Body of pancreas (tissue), 4 donors: ENCODE measurements around the gene LEMD3. TPM values are rescaled to one million over a fixed set of nuclear protein-coding genes. Genes with fewer than 3 reads are reported as not detected.
A peak's percentile ranks its signal among the peaks of the same experiment; 100 is the strongest.

Experiments used
- ATAC-seq: fragments of 150-250 bp; one replicate; pipeline ENCODE4 v1.9.1; 2016
- DNase-seq, 4 donors: peaks; one replicate each; pipeline ENCODE4 v3.0.0-alpha.2; 2019
- H3K27ac ChIP-seq, 4 donors: fragments of 200-600 bp; sonication (generic); 1 replicate in 3 of 4; 2 replicates in 1 of 4; pipeline versions ENCODE4 v1.5.1 to v1.6.1; 2016 to 2019; ENCODE audit warnings: mild to moderate bottlenecking in 1 of 4, mixed read lengths in 1 of 4, moderate library complexity in 1 of 4
- H3K27me3 ChIP-seq, 2 donors: fragments of 200-600 bp; sonication (generic); one replicate each; pipeline ENCODE4 v1.6.0; 2016; ENCODE audit warnings: mild to moderate bottlenecking in 1 of 2
- H3K36me3 ChIP-seq, 2 donors: fragments of 200-600 bp; sonication (generic); replicated peaks in 1 of 2; 2 replicates each; pipeline ENCODE4 v1.5.1; 2016; ENCODE audit warnings: low read depth in 2 of 2; ENCODE audit not compliant: insufficient read depth in 1 of 2
- H3K4me1 ChIP-seq: fragments of 200-600 bp; sonication (generic); one replicate; pipeline ENCODE4 v1.6.0; 2016
- H3K4me3 ChIP-seq, 2 donors: fragments of 200-600 bp; sonication (generic); 1 replicate in 1 of 2; 2 replicates in 1 of 2; pipeline ENCODE4 v1.5.1; 2016 to 2019
- H3K9me3 ChIP-seq, 3 donors: fragments of 200-600 bp; sonication (generic); 1 replicate in 2 of 3; 2 replicates in 1 of 3; pipeline ENCODE4 v1.5.1; 2016
- POLR2A ChIP-seq, 3 donors: fragments of 450-650 bp; IDR thresholded peaks; one replicate each; pipeline ENCODE4 v1.6.1; 2016; ENCODE audit warnings: antibody characterized with exemption in 3 of 3, mild to moderate bottlenecking in 2 of 3
- WGBS, 2 donors: methylation state at CpG; one replicate each; pipeline ENCODE4 v1.1.5; 2017; 5-methylcytosine and 5-hydroxymethylcytosine counted together
- intact Hi-C: fragments of 100-400 bp; cut with DNase I; formaldehyde crosslinking; loops from one replicate; pipeline ENCODE4 v1.15.1; 2023
- total RNA-seq, 2 donors: library from RNA; depleted of rRNA; stranded (reverse); fragments of >200 nt; gene quantifications; one replicate each; pipeline ENCODE4 v1.1.0, GENCODE V29; 2016
- TF ChIP-seq, protein P1 (sequence below), 7 experiments: fragments of 450-650 bp in 4 of 7; fragments of 200-600 bp in 3 of 7; sonication (generic) in 3 of 7; IDR thresholded peaks; one replicate each; pipeline ENCODE4 v1.5.1; 2016 to 2019; ENCODE audit warnings: antibody characterized with exemption in 7 of 7

LEMD3 gene
- total RNA-seq, 2 donors from 2014 or later = 19.5 to 28.3 TPM

DNA sequence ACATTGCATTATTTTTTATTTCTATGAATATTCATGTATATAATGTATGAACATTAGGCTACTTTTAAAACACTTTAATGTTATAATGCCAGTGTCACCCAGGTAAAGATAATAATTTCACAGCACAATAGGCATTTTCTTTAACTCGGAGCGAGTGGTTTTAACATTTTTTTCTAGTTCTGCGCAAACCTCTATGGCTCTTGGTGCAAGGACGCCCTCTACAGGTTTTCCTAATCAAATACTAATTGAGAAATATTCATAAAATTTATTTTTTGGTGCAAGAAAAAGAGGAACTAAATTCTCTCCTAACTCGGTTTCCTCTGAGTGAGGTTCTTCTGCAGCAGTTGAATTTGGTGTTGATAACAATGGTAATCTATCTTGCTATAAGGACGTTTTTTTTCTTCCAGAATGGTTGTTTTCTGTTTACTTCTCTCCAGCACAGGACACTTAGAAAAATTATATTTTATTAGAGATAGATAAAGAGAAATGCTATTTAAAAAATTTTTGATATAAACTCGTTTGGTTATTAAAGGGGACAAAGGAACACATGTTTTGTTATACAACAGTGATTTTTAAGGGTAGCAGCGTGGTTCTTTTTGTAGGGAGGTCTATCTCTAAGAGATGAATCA lies 45.8 kb upstream of the LEMD3 start:
- WGBS, 2 donors = 9 to 11% methylated on average over 8 of the region's 8 CpGs
- TF ChIP-seq, protein P1, sequence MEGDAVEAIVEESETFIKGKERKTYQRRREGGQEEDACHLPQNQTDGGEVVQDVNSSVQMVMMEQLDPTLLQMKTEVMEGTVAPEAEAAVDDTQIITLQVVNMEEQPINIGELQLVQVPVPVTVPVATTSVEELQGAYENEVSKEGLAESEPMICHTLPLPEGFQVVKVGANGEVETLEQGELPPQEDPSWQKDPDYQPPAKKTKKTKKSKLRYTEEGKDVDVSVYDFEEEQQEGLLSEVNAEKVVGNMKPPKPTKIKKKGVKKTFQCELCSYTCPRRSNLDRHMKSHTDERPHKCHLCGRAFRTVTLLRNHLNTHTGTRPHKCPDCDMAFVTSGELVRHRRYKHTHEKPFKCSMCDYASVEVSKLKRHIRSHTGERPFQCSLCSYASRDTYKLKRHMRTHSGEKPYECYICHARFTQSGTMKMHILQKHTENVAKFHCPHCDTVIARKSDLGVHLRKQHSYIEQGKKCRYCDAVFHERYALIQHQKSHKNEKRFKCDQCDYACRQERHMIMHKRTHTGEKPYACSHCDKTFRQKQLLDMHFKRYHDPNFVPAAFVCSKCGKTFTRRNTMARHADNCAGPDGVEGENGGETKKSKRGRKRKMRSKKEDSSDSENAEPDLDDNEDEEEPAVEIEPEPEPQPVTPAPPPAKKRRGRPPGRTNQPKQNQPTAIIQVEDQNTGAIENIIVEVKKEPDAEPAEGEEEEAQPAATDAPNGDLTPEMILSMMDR (IDR thresholded peaks at IDR 0.05) = peak; percentile 46 to 63 (median 59)
- no peak for TF ChIP-seq POLR2A (IDR thresholded peaks at IDR 0.05)
- peaks cover 10% of the 10 kb centered on the region for H3K4me1 ChIP-seq
- no peak overlapping the region for H3K4me3 ChIP-seq
- H3K9me3 ChIP-seq = no peaks in the 10 kb centered on the region
- no peaks in the 10 kb centered on the region for H3K36me3 ChIP-seq
- ATAC-seq (no peak), DNase-seq (peak in 1 of 4 donors; percentile 17)
- H3K27me3 ChIP-seq = peaks cover 0 to 20% of the 10 kb centered on the region in 2 donors
- no peak overlapping the region for H3K27ac ChIP-seq
- intact Hi-C loops = no loop called here

DNA sequence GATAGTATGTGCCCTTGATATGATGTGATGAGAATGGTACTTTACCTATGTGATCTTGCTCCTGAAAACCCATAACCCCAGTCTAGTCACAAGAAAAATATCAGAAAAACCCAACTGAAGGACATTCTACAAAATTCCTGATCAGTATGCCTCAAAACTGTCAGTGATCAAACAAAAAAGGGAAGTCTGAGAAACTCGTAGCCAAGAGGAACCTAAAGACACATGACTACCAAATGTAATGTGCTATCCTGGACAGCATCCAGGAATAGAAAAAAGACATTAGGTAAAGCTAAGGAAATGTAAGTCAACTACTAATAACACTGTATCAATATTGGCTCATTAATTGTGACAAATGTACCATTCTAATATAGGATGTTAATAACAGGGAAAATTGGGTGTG lies 44.1 kb upstream of the LEMD3 start:
- Histone ChIP-seq H3K27me3 (peaks cover 0 to 14% of the 10 kb centered on the region in 2 donors), H3K27ac (no peak overlapping the region), H3K4me1 (peaks cover 10% of the 10 kb centered on the region), H3K4me3 (no peak overlapping the region), H3K36me3 (no peaks in the 10 kb centered on the region), H3K9me3 (no peaks in the 10 kb centered on the region)
- ATAC-seq = no peak
- intact Hi-C loops = no loop called here
- no peak for DNase-seq
- TF ChIP-seq, protein P1 (IDR thresholded peaks at IDR 0.05) = no peak
- no peak for TF ChIP-seq POLR2A (IDR thresholded peaks at IDR 0.05)
- WGBS, 2 donors = 29 to 61% methylated on average over 1 of the region's 1 CpG

DNA sequence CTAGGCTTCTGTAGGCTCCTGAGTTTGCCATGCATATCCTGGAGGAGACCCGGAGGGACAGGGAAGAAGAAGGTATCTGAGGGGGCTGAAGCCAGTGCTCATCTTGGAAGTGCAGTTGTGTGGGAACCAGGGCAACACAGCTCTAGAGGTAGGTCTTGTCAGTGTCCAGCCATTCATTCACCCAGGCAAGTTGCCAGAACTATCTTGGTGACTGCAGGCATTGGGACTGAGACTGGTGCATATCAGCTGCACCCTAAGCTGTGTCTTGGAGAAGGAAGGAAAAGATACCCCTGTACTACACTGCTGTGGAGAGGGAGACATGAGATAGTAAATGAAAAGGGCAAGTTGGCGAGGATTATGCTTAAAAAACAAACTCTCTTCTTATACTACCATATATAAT lies 43.4 kb upstream of the LEMD3 start:
- no peak for TF ChIP-seq POLR2A (IDR thresholded peaks at IDR 0.05)
- TF ChIP-seq, protein P1 (IDR thresholded peaks at IDR 0.05) = no peak
- Histone ChIP-seq H3K4me3 (no peak overlapping the region), H3K4me1 (peaks cover 6% of the 10 kb centered on the region), H3K36me3 (no peaks in the 10 kb centered on the region), H3K27ac (no peak overlapping the region), H3K27me3 (peaks cover 0 to 7% of the 10 kb centered on the region in 2 donors), H3K9me3 (no peaks in the 10 kb centered on the region)
- WGBS, 2 donors = 44 to 59% methylated on average over 2 of the region's 2 CpGs
- ATAC-seq = no peak
- no peak for DNase-seq
- intact Hi-C loops = no loop called here

DNA sequence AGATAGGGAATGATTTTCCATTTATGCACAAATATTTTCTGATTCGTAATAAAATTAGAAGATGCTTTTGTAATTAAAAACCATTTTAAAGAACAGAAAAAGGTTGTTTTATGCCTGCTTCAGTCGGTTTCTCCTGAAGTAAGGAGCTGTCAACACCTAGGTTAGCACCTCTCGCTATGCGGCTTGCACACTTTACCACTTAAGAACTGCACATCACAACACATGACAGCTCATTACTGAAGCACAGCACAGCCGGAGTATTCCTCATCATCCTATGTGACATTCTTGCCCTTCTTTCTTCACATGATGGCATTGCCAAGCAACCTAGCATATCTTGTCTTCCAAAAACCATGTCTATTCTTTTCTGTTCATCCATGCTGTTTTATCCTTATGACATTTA lies 42.9 kb upstream of the LEMD3 start:
- ATAC-seq (no peak), DNase-seq (no peak)
- no peak for TF ChIP-seq POLR2A (IDR thresholded peaks at IDR 0.05)
- TF ChIP-seq, protein P1 (IDR thresholded peaks at IDR 0.05) = no peak
- intact Hi-C loops = no loop called here
- H3K36me3 ChIP-seq = no peaks in the 10 kb centered on the region
- H3K4me1 ChIP-seq = peaks cover under 1% of the 10 kb centered on the region
- peaks cover 0 to 2% of the 10 kb centered on the region in 2 donors for H3K27me3 ChIP-seq
- 73 to 75% methylated on average over 5 of the region's 5 CpGs for WGBS, 2 donors
- no peak overlapping the region for H3K27ac ChIP-seq
- no peaks in the 10 kb centered on the region for H3K9me3 ChIP-seq
- no peak overlapping the region for H3K4me3 ChIP-seq

DNA sequence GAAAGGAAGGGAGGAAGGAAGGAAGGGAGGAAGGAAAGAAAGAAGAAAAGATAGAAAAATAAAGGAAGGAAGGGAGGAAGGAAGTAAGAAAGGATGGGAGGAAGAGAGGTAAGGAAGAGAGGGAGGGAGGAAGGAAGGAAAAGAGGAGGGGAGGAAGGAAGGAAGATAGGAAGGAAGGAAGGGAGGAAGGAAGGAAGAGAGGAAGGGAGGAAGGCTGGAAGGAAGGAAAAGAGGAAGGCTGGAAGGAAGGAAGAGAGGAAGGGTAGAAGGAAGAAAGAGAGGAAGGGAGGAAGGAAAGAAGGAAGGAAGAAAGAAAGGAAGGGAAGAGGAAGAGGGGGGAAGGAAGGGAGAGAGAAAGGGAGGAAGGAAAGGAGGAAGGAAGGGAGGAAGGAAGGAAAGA lies 35.5 kb upstream of the LEMD3 start:
- no peaks in the 10 kb centered on the region for H3K4me1 ChIP-seq
- intact Hi-C loops = no loop called here
- no peak for ATAC-seq
- DNase-seq = no peak
- H3K27me3 ChIP-seq = peaks cover 0 to 3% of the 10 kb centered on the region in 2 donors
- H3K27ac ChIP-seq = no peak overlapping the region
- H3K36me3 ChIP-seq = no peaks in the 10 kb centered on the region
- no peaks in the 10 kb centered on the region for H3K9me3 ChIP-seq
- H3K4me3 ChIP-seq = no peak overlapping the region
- no peak for TF ChIP-seq POLR2A (IDR thresholded peaks at IDR 0.05)
- TF ChIP-seq, protein P1 (IDR thresholded peaks at IDR 0.05) = no peak
